HG02588 (cell line): Measurements from ENCODE around the gene MPST.
A peak's percentile ranks its signal among the peaks of the same experiment; 100 is the strongest.

Experiments
- ATAC-seq: cut with Tn5 transposase; IDR thresholded peaks from one replicate; pipeline ENCODE4 v1.9.1; 2021; ENCODE audit warnings: mild to moderate bottlenecking, moderate library complexity; ENCODE audit not compliant: unreplicated experiment

Gene MPST

GRCh38 chr22:37043828-37044538 is 24.4 kb downstream of the MPST start:
- ATAC-seq: no peak

GRCh38 chr22:37044634-37045625 is 25.4 kb downstream of the MPST start:
- ATAC-seq: no peak

- ATAC-seq: no peak
Observed at GRCh38 chr22:37045958-37046357, 26.4 kb downstream of the MPST start.

- ATAC-seq: no peak
Observed at GRCh38 chr22:37046589-37046988, 27.0 kb downstream of the MPST start.

- ATAC-seq: no peak
Observed at GRCh38 chr22:37047006-37047405, 27.5 kb downstream of the MPST start.

GRCh38 chr22:37048133-37048532 is 28.6 kb downstream of the MPST start:
- ATAC-seq: no peak

GRCh38 chr22:37049224-37049623 is 29.7 kb downstream of the MPST start:
- ATAC-seq: no peak

GRCh38 chr22:37050913-37051312 is 31.4 kb downstream of the MPST start:
- no peak for ATAC-seq

GRCh38 chr22:37051391-37052385 is 32.1 kb downstream of the MPST start, which contains the start of gene KCTD17:
TSS of gene KCTD17 (plus strand) at chr22:37051742. CDS start at chr22:37051761, 19 bp downstream.
- ATAC-seq: peak; percentile 71

- no peak for ATAC-seq
Observed at GRCh38 chr22:37052386-37053309, 33.1 kb downstream of the MPST start.

- no peak for ATAC-seq
Observed at GRCh38 chr22:37053310-37054055, 33.9 kb downstream of the MPST start.

- no peak for ATAC-seq
Observed at GRCh38 chr22:37054056-37054395, 34.5 kb downstream of the MPST start.

GRCh38 chr22:37054600-37055365 is 35.2 kb downstream of the MPST start:
- ATAC-seq: no peak

GRCh38 chr22:37056246-37056645 is 36.7 kb downstream of the MPST start:
- no peak for ATAC-seq

- ATAC-seq: no peak
Observed at GRCh38 chr22:37057226-37057625, 37.7 kb downstream of the MPST start.

- ATAC-seq: no peak
Observed at GRCh38 chr22:37057796-37058510, 38.4 kb downstream of the MPST start.

- ATAC-seq: no peak
Observed at GRCh38 chr22:37058917-37059701, 39.6 kb downstream of the MPST start.
